ENCODE measurements around the gene ERC1.
"Not testable (repeated sequence)": the region's sequence is repeated elsewhere in the genome, so short reads cannot be mapped to it uniquely, and the experiment has no call there.

ERC1 gene

GRCh38 chr12:1329784-1330476, 338.9 kb downstream of the ERC1 start:
- no peak for DNase-seq

- DNase-seq, result no peak
These were observed 339.4 kb downstream of the ERC1 start for GRCh38 chr12:1330477-1330827.

GRCh38 chr12:1332327-1332726, 341.3 kb downstream of the ERC1 start:
- no peak for DNase-seq

DNA sequence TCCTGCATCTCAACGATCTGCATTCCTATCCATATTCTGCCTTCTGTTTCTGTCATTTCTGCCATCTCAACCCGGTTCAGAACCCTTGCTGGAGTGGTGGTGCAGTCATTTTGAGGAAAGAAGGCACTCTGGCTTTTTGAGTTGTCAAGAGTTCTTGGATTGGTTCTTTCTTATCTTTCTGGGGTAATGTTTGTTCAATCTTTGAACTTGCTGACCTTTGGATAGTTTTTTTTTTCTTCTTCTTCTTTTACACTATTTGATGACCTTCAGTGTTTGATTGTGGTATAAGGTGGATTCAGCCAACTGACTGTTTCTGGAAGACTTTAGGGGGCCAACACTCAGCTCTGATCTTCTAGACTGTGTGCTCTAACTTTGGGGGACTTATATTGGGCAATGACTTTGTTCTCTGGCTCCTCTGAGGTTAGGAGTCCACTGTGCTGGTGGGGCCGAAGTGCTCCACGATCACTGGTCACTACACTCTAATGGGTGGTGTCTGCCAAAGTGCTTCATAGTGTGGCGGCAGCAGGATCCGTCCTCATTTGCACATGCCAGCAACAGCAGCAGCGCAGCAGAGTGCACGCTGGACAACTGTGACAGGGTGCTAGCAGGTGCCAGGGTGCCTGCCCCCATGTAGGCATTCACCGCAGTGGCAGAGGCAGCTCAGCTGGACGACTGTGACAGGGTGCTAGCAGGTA, 347.6 kb downstream of the ERC1 start:
- no peak for DNase-seq

DNA sequence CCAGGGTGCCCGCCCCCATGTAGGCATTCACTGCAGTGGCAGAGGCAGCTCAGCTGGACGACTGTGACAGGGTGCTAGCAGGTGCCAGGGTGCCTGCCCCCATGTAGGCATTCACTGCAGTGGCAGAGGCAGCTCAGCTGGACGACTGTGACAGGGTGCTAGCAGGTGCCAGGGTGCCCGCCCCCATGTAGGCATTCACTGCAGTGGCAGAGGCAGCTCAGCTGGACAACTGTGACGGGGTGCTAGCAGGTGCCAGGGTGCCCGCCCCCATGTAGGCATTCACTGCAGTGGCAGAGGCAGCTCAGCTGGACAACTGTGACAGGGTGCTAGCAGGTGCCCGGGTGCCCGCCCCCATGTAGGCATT, 348.1 kb downstream of the ERC1 start:
- not testable (repeated sequence) for DNase-seq

- DNase-seq, result no peak
These were observed 348.7 kb downstream of the ERC1 start for GRCh38 chr12:1339618-1340319.

DNA sequence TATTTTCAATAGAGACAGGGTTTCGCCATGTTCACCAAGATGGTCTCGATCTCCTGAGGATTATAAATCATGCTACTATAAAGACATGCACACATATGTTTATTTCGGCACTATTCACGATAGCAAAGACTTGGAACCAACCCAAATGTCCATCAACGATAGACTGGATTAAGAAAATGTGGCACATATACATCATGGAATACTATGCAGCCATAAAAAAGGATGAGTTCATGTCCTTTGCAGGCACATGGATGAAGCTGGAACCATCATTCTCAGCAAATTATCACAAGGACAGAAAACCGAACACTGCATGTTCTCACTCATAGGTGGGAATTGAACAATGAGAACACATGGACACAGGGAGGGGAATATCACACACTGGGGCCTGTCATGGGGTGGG, 350.2 kb downstream of the ERC1 start:
- not testable (repeated sequence) for DNase-seq

DNA sequence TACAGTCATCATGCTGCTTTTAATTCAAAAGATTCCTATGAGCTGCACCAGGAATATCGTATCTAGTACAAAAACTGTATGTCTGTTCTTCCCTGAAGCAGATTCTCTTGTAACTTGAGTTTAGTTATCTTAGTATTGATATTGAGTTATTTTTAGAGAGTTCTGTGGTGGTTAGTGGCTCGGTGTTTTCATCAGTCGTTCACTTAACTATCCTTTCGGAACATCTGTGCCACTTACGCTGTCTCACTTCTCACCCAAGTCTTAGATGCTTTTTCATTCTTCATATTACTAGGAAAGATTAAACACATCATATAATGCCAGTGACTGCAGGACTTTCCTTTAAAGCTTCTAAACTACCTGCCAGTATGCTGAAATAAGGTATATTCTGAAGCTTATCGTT, 352.4 kb downstream of the ERC1 start:
- no peak for DNase-seq

DNA sequence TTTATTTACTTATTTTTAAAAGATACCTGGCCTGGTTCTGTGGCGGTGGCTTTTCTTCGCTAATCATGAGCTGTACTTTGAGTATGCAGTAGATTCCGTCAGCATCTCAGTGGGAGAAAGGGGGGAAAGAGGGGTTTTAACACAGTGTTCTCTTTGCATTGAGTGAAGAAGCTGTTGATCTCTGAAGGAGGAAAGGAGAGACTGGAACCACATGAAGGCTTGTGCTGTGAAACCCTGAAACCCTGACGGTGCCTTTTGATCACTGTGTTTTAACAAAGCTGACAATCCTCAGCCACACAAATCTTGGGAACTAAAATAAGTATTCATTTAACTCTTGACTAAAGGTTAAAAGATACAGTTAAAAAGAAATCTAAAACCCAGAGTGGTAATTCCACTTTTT, 353.2 kb downstream of the ERC1 start:
- DNase-seq, result no peak

DNA sequence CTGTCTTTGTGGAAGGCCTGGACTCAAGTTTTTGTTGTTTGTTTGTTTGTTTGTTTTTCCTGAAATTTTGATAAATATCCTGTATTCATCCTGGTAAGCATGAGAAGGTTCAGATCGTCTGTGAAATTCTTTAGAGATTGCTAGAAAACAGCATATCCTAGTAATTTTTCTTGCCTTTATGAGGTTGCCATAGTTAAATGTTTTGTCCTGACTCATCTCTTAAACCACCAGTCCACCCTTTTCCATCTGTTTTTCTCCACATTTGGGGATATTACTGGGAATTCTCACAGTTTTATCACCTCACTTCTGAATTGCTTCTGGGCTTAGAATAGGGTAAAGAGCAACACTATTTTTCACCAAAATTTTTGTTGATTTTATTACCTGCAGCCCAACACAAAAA, 355.1 kb downstream of the ERC1 start:
- no peak for DNase-seq

DNA sequence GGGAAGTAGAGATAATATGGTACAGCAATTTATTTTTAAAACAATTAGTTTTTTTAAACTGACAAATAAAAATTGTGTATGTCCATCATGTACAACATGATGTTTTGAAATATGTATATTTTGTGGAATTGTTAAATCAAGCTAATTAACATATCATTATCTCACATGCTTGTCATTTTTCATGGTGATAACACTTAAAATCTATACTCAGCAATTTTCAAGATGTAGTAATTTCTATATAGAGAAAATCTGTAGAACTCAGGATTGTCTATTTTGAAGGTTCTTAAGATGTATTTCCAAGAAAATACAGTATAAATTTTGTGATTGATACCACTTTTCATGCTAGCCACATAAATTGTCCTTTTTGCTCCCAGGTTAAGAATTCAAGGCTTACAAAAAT, 356.3 kb downstream of the ERC1 start:
- DNase-seq, result no peak

DNA sequence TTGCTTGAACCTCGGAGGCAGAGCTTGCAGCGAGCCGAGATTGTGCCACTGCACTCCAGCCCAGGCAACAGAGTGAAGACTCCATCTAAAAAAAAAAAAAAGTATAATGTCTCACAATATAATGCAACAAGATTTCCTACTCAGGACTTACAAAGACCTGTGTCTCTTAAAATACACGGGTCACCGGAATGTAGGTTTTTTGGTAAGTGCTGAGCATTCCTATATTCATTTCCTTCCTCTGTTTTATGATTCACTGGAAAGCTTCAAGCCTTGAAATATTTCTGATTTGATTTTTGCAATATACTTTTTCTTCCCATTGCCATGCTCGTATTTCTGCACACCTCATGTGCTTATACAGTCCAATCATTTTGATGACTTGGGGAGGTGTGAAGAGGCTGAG, 357.6 kb downstream of the ERC1 start:
- DNase-seq, result no peak

GRCh38 chr12:1350055-1350933, 359.3 kb downstream of the ERC1 start:
- no peak for DNase-seq

- DNase-seq, result no peak
These were observed 359.9 kb downstream of the ERC1 start for GRCh38 chr12:1350934-1351240.

DNA sequence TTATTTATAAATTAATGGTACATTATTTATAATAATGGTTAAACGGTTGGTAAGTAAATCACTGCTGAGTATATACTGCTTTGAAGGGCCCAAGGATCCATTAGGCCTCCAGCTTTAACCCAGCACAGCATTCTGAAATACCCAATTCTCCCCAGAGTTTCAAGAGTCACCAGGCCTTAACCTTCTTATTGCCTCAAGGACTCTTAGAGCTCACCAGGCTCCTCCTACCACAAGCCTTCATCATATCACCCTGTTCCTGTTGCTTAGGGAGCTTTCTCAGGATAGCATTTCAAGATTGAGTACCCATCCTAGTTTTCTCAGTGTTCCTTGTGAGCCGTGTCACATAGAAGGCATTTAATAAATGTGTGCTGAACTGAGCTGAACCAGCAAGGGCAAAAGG, 360.9 kb downstream of the ERC1 start:
- DNase-seq, result no peak

DNA sequence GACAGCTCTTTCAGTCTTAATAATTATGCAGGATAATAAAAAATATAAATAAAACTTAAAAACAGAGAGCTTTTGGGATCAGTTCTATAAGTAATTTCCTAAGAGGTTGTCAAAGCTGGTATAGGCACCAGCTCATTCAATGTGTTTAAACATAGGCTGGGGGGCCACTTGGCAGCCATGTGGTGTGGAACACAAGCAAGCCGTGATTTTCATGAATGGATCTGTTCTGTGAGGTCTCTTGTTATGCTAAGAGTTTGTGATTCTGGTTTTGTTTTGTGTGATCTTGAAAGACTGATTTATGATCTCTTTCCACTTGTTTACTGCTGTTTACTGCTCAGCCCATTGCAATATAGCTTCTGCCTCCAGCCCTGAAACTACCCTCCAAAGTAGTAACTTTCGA, 362.4 kb downstream of the ERC1 start:
- DNase-seq, result no peak

GRCh38 chr12:1355396-1355795, 364.4 kb downstream of the ERC1 start:
- DNase-seq, result no peak

DNA sequence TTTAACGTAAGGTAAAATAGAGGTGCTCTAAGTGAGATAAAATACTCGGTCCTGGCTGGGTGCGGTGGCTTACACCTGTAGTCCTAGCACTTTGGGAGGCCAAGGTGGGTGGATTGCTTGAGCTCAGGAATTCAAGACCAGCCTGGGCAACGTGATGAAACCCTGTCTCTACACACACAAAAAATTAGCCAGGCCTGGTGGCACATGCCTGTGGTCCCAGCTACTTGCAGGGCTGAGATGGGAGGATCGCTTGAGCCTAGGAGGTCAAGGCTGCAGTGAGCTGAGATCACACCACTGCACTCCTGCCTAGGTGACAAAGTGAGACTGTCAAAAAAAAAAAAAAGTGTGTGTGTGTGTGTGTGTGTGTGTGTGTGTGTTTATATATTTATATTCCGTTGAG, 364.8 kb downstream of the ERC1 start:
- DNase-seq, result not testable (repeated sequence)

DNA sequence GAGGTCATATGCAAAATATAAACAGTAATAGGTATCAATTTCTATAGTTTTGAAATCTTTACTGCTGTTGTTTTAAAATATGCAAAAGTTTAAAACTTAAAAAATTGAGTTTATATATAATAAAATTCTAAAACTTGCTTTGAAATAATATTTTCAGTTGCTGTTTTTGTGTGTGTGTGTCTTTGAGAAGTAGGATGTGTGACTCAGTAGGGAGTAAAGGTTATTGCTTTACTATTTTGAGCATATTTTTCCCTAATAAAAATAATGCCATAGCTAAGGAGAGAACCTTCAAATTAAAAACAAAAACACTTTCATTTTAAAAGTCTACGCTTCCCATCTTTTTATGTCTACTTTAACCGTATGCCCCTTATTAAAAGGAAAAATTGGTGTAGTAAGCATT, 365.3 kb downstream of the ERC1 start:
- DNase-seq, result no peak

DNA sequence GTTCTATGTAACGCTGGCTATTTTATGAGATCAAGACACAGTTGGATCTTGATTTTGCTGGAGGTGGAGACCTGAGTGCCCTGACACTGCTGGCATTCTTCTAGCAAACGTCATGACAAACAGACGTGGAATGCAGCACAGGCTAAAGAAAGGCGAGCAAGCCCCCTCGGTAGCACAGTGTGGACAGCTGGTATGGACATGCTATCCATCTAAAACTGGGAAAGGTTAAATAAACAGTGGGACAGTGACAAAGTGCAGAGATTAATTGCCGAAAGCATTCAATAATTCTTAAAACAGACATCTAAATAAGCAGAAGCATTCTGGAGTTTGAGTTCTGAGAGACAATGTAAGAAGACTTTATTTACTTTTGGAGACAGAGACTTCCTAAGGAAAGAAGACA, 366.1 kb downstream of the ERC1 start:
- no peak for DNase-seq

- no peak for DNase-seq
These were observed 366.7 kb downstream of the ERC1 start for GRCh38 chr12:1357711-1358110.

DNA sequence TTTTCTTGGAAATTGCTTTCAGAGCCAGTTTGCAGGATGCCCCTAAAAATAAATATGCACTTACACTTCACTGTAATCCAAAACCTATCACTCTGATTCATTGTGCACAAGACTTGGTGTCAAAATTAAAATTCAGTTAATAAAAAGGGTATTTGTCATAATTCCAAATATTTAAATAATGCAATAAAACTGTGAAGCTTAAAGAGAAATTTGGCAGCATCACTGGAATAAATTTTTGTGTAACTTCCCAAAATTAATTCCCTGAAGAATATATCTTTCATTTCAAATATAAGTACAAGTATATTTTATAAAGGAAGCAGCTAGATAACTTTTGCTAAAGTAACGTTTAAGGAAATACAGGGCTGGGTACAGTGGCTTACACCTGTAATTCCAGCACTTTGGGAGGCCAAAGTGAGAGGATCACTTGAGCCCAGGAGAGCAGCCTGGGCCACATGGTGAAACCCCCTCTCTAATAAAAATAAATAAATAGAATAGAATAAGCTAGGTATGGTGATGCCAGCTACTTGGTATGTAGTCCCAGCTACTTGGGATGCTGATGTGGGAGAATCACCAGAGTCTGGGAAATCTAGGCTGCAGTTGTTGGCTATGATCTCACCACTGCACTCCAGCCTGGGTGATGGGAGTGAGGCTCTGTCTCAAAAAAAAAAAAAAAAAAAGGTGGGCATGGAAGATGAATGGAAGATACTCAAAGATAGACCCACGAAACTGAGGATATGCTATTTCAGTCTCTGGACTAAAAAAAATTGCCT, 369.6 kb downstream of the ERC1 start:
- no peak for DNase-seq

Measured in inflammatory macrophage (primary cell).